BLaER1 treated with 17β-estradiol and CSF1 and Interleukin-3, amounts not matched to agents 10 nM and 100 nM (cell line): ENCODE results near the gene FES.

Experiments
- H3K27ac ChIP-seq, 11 experiments: shearing (Covaris generic); formaldehyde crosslinking; 2 replicates each; pipeline ENCODE4 v1.8.1; 2022
- H3K27me3 ChIP-seq, 11 experiments: shearing (Covaris generic); formaldehyde crosslinking; 2 replicates each; pipeline ENCODE4 v1.8.1; 2022
- H3K36me3 ChIP-seq, 11 experiments: shearing (Covaris generic); formaldehyde crosslinking; 2 replicates each; pipeline ENCODE4 v1.8.1; 2022
- H3K4me1 ChIP-seq, 10 experiments: shearing (Covaris generic); formaldehyde crosslinking; 2 replicates each; pipeline ENCODE4 v1.8.1; 2022
- H3K4me2 ChIP-seq, 11 experiments: shearing (Covaris generic); formaldehyde crosslinking; 2 replicates each; pipeline ENCODE4 v1.8.1; 2022
- H3K4me3 ChIP-seq, 10 experiments: shearing (Covaris generic); formaldehyde crosslinking; 2 replicates each; pipeline ENCODE4 v1.8.1; 2022
- H3K9ac ChIP-seq, 11 experiments: shearing (Covaris generic); formaldehyde crosslinking; 2 replicates each; pipeline ENCODE4 v1.8.1; 2022
- H3K9me3 ChIP-seq, 11 experiments: shearing (Covaris generic); formaldehyde crosslinking; replicated peaks in 1 of 11; 2 replicates each; pipeline ENCODE4 v1.8.1; 2022
- H4K20me1 ChIP-seq, 11 experiments: shearing (Covaris generic); formaldehyde crosslinking; 2 replicates each; pipeline ENCODE4 v1.8.1; 2022
- Cebpa-rat ChIP-seq, 11 experiments: shearing (Covaris generic); IDR thresholded peaks; 2 replicates each; pipeline ENCODE4 v1.8.1; 2022

Gene FES

GRCh38 chr15:90929246-90930019 lies 45.1 kb downstream of the FES start:
- peak overlapping the region; percentile 79 to 93 (median 89) for H3K27ac ChIP-seq
- H4K20me1 ChIP-seq = no peaks in the 10 kb centered on the region
- H3K36me3 ChIP-seq = 0 out of 22 replicates have a peak, but pooled peaks cover 0 to under 1% (median 0%) of the 10 kb centered on the region in 11 experiments
- no peak for TF ChIP-seq Cebpa-rat (IDR thresholded peaks at IDR 0.05)
- no peaks in the 10 kb centered on the region for H3K9me3 ChIP-seq
- H3K27me3 ChIP-seq = no peaks in the 10 kb centered on the region
- peak overlapping the region; percentile 64 to 90 (median 80) for H3K4me3 ChIP-seq
- H3K4me2 ChIP-seq = peak overlapping the region; percentile 89 to 100 (median 96)
- peaks cover 47 to 57% (median 55%) of the 10 kb centered on the region in 10 experiments for H3K4me1 ChIP-seq
- peak overlapping the region; percentile 80 to 94 (median 86) for H3K9ac ChIP-seq

GRCh38 chr15:90930861-90931574 lies 46.7 kb downstream of the FES start:
- peak overlapping the region; percentile 80 to 94 (median 86); a peak in 21 of 22 replicates for H3K9ac ChIP-seq
- no peaks in the 10 kb centered on the region for H3K27me3 ChIP-seq
- peak overlapping the region; percentile 71 to 90 (median 80) for H3K4me3 ChIP-seq
- H4K20me1 ChIP-seq = peaks cover 0 to 6% (median 5%) of the 10 kb centered on the region in 11 experiments; a peak in 16 of 22 replicates
- no peaks in the 10 kb centered on the region for H3K9me3 ChIP-seq
- H3K4me1 ChIP-seq = peaks cover 54 to 67% (median 65%) of the 10 kb centered on the region in 10 experiments
- peaks cover 0 to 2% (median 0%) of the 10 kb centered on the region in 11 experiments; a peak in 2 of 22 replicates for H3K36me3 ChIP-seq
- TF ChIP-seq Cebpa-rat (IDR thresholded peaks at IDR 0.05) = no peak
- H3K4me2 ChIP-seq = peak overlapping the region; percentile 89 to 100 (median 96)
- peak overlapping the region; percentile 79 to 93 (median 89); a peak in 21 of 22 replicates for H3K27ac ChIP-seq

GRCh38 chr15:90931575-90931827 lies 47.2 kb downstream of the FES start:
- peak overlapping the region; percentile 89 to 100 (median 96) for H3K4me2 ChIP-seq
- H3K9ac ChIP-seq = peak overlapping the region; percentile 80 to 94 (median 86); a peak in 21 of 22 replicates
- peaks cover 0 to 7% (median 4%) of the 10 kb centered on the region in 11 experiments; a peak in 8 of 22 replicates for H3K36me3 ChIP-seq
- no peak for TF ChIP-seq Cebpa-rat (IDR thresholded peaks at IDR 0.05)
- H3K4me3 ChIP-seq = peak overlapping the region; percentile 71 to 90 (median 80)
- no peaks in the 10 kb centered on the region for H3K9me3 ChIP-seq
- H4K20me1 ChIP-seq = peaks cover 0 to 11% (median 10%) of the 10 kb centered on the region in 11 experiments; a peak in 16 of 22 replicates
- H3K4me1 ChIP-seq = peaks cover 59 to 72% (median 70%) of the 10 kb centered on the region in 10 experiments
- no peaks in the 10 kb centered on the region for H3K27me3 ChIP-seq
- peak overlapping the region; percentile 64 to 93 (median 89); a peak in 21 of 22 replicates for H3K27ac ChIP-seq

DNA sequence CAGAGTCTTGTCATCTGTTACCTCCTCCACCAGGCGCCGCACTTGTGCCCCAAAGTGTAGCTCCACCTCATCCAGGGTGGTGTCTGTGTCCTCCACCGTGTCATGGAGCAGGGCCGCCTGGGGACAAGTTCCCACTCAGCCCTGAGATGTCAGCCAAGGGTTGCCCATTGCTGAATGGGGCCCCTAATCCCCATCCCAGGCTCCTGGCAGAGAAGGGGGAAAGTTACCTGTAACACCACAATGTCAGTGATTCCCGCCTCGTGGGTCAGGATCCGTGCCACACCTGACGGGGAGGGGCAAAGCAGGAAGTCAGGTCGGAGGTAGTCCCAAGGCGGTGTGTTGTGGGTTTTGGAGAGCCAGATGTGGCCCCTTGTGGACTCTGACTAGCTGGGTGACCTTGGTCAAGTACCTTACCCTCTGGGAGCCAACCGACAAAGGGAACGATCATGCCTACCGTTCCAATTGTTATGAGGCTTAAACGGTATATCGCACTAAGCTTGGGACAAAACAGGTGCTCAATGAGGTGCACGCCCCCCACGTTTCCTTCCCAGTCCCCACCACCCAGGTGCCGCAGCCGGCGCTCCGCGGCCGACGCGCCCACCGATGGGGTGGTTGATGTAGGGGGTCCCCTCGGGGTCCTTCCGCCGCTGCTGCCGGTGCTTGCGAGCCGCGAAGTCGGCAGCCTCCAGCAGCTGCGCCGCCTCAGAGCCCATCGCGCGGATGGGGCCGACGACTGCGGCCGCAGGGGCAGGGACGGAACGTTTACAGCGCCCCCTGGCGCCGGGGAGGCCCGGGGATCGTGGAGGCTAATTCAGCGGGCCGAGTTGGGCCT lies 47.7 kb downstream of the FES start, which contains the start of gene HDDC3:
Gene HDDC3 (minus strand): TSS at position 722 of the 832 bp plus-strand sequence. CDS start 9 bp downstream, at position 713.
- peaks cover 5 to 16% (median 14%) of the 10 kb centered on the region in 11 experiments; a peak in 16 of 22 replicates for H4K20me1 ChIP-seq
- TF ChIP-seq Cebpa-rat (IDR thresholded peaks at IDR 0.05) = no peak
- peak within 1 kb of the TSS; percentile 71 to 90 (median 80) for H3K4me3 ChIP-seq
- H3K9ac ChIP-seq = peak within 1 kb of the TSS; percentile 80 to 94 (median 86)
- H3K36me3 ChIP-seq = peaks cover 2 to 13% (median 8%) of the 10 kb centered on the region in 11 experiments; a peak in 15 of 22 replicates
- H3K27me3 ChIP-seq = no peaks in the 10 kb centered on the region
- H3K9me3 ChIP-seq = no peaks in the 10 kb centered on the region
- peak within 1 kb of the TSS; percentile 89 to 100 (median 96) for H3K4me2 ChIP-seq
- H3K27ac ChIP-seq = peak within 1 kb of the TSS; percentile 64 to 93 (median 89)
- peaks cover 64 to 77% (median 75%) of the 10 kb centered on the region in 10 experiments for H3K4me1 ChIP-seq

GRCh38 chr15:90932660-90932991 lies 48.3 kb downstream of the FES start:
- H3K27ac ChIP-seq = peak overlapping the region in 9 of 11 experiments; percentile 38 to 93 (median 91); a peak in 17 of 22 replicates

GRCh38 chr15:90933301-90933700 lies 49.0 kb downstream of the FES start:
- peak overlapping the region in 6 of 11 experiments; percentile 89 to 100 (median 97); a peak in 7 of 22 replicates for H3K4me2 ChIP-seq
- H3K4me1 ChIP-seq = peaks cover 67 to 83% (median 76%) of the 10 kb centered on the region in 10 experiments
- peak overlapping the region in 9 of 11 experiments; percentile 18 to 94 (median 86); a peak in 13 of 22 replicates for H3K9ac ChIP-seq
- H3K27me3 ChIP-seq = no peaks in the 10 kb centered on the region
- H3K4me3 ChIP-seq = no peak overlapping the region
- TF ChIP-seq Cebpa-rat (IDR thresholded peaks at IDR 0.05) = no peak
- peaks cover 6 to 27% (median 17%) of the 10 kb centered on the region in 11 experiments; a peak in 16 of 22 replicates for H4K20me1 ChIP-seq
- H3K36me3 ChIP-seq = peaks cover 15 to 25% (median 21%) of the 10 kb centered on the region in 11 experiments
- H3K9me3 ChIP-seq = no peaks in the 10 kb centered on the region
- H3K27ac ChIP-seq = peak overlapping the region in 5 of 11 experiments; percentile 86 to 93 (median 91); a peak in 6 of 22 replicates

More at GRCh38 chr15:90932660-90932991, 48.3 kb downstream of the FES start:
- peak overlapping the region; percentile 89 to 100 (median 96) for H3K4me2 ChIP-seq
- peak overlapping the region; percentile 71 to 90 (median 80); a peak in 18 of 20 replicates for H3K4me3 ChIP-seq
- no peaks in the 10 kb centered on the region for H3K27me3 ChIP-seq
- peak overlapping the region; percentile 80 to 94 (median 86); a peak in 19 of 22 replicates for H3K9ac ChIP-seq
- peaks cover 8 to 18% (median 14%) of the 10 kb centered on the region in 11 experiments; a peak in 20 of 22 replicates for H3K36me3 ChIP-seq
- no peak for TF ChIP-seq Cebpa-rat (IDR thresholded peaks at IDR 0.05)
- H3K4me1 ChIP-seq = peaks cover 70 to 83% (median 79%) of the 10 kb centered on the region in 10 experiments
- H3K9me3 ChIP-seq = no peaks in the 10 kb centered on the region
- H4K20me1 ChIP-seq = peaks cover 6 to 21% (median 17%) of the 10 kb centered on the region in 11 experiments; a peak in 16 of 22 replicates

DNA sequence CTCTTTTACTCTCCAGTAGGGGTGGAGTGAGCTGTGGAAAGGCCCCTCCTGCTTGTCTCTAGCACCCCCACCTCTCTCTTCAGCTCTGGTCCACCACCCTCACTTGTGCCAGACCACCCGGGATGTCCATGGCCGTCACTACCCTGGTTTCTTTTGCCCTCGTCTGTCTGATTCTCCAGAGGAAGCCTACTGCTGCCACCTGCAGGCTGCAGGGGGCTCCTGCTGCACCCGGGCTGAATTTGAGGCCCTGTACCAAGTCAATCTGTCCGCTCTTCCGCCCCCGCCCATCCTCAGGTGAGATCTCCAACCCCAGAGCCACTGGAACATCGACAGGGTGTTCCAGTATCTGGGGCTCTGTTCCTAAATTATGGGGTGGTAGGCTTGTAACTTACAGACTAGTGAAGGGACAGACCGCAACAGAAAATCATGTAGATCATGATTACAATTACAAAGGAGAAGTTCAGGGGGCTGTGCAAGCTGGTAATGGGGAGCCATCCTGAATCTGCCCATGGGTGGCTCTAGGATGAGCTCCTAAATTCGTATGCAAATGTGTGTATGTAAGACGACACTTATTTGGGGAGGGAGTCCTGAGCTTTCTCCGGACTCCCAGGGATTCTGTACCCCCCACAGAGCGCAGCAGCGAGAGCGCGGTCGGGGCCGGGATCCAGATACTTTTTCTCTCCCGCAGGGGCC lies 50.1 kb downstream of the FES start:
- no peak for TF ChIP-seq Cebpa-rat (IDR thresholded peaks at IDR 0.05)
- Histone ChIP-seq H3K9me3 (no peaks in the 10 kb centered on the region), H4K20me1 (peaks cover 6 to 34% (median 17%) of the 10 kb centered on the region in 11 experiments; a peak in 17 of 22 replicates), H3K4me3 (peak overlapping the region; percentile 69 to 84 (median 80)), H3K27me3 (no peaks in the 10 kb centered on the region), H3K9ac (peak overlapping the region; percentile 86 to 94 (median 88); a peak in 21 of 22 replicates), H3K4me2 (peak overlapping the region; percentile 85 to 100 (median 98)), H3K4me1 (peaks cover 56 to 73% (median 67%) of the 10 kb centered on the region in 10 experiments), H3K27ac (peak overlapping the region; percentile 47 to 87 (median 80); a peak in 16 of 22 replicates), H3K36me3 (peaks cover 26 to 36% (median 32%) of the 10 kb centered on the region in 11 experiments)
